Measurements from ENCODE around the gene MAGEB10.

DNA sequence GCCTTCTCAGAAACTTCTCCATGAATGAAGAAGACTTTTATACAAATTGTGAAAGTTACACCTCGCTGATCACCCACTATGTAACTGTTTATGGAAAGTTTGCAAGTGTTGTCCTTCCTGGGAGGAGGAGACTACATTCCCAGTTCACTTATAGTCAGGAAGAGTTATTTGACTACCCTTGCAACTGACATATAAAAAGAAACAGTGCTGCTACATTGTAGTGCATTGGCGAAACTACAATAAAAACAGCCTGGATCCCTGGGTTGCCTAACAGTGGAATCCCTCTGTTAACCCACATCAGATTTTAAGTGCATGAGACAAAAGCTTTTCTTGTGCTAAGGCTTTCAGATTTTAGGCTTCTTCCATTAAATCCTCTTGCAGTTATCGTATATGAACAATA, 30.4 kb downstream of the MAGEB10 start:
- TF ChIP-seq, protein P1, sequence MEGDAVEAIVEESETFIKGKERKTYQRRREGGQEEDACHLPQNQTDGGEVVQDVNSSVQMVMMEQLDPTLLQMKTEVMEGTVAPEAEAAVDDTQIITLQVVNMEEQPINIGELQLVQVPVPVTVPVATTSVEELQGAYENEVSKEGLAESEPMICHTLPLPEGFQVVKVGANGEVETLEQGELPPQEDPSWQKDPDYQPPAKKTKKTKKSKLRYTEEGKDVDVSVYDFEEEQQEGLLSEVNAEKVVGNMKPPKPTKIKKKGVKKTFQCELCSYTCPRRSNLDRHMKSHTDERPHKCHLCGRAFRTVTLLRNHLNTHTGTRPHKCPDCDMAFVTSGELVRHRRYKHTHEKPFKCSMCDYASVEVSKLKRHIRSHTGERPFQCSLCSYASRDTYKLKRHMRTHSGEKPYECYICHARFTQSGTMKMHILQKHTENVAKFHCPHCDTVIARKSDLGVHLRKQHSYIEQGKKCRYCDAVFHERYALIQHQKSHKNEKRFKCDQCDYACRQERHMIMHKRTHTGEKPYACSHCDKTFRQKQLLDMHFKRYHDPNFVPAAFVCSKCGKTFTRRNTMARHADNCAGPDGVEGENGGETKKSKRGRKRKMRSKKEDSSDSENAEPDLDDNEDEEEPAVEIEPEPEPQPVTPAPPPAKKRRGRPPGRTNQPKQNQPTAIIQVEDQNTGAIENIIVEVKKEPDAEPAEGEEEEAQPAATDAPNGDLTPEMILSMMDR (IDR thresholded peaks at IDR 0.05; ENCODE audit: extremely low read depth in 1 of 2, insufficient read depth in 1 of 2, low read depth in 1 of 2, low read length in 2 of 2), result no peak
- TF ChIP-seq EZH2 (IDR thresholded peaks at IDR 0.05; ENCODE audit: borderline replicate concordance, low read depth, low read length, severe bottlenecking), result no peak
- TF ChIP-seq MYC (IDR thresholded peaks at IDR 0.05; ENCODE audit: low read depth, low read length), result no peak

All from endothelial cell of umbilical vein (primary cell).